Activated effector memory CD4-positive, alpha-beta T cell treated with Interleukin-2 at 50 U/mL for 16 hours (primary cell): Measurements from ENCODE around the gene INAFM2.

ENCODE experiments used
- DNase-seq: peaks from one replicate; pipeline ENCODE4 v3.0.0-alpha.2; 2020

The INAFM2 gene

DNA sequence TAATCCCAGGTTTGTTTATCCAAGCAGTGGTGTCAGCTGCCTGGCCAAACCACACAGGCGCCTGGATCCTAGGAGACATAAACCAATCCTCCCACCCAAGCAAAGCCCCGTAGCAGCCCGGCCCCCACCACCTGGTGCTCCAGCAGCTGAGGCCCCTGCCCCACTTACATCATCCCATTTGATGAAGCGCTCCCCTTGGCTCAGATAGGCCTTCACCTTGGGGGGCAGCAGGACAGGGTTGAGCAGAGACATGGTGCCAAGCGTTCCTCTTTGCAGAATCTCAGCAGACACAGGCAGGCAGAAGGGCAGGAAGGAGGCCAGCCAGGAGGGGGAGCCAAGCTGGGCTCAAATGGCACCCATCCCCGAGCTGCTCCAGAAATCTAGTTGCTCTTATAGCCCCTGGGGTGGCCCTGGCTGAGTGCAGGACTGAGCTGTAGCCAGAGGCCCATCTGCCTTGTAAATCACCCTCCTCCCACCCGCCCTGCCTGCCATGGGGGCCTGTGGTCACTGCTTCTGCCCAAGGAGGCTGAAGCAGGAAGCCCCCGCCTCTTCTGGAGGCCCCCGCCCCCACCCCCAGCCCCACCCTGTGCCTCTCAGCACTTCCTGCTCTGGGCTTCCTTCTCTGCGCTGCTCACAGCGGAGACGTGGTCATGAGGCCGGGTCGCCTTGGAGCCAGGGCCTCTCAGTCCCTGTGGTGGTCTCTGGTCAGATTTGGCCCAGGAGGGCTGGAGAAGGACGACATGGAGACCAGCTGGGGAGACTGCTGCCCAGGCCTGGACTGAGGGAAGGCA lies 15.9 kb upstream of the INAFM2 start, which contains the start of gene PLCB2:
TSS of gene PLCB2 (minus strand) at position 515 of the 791 bp plus-strand sequence. CDS start at position 252, 263 bp downstream.
- peak; percentile 68 for DNase-seq

DNA sequence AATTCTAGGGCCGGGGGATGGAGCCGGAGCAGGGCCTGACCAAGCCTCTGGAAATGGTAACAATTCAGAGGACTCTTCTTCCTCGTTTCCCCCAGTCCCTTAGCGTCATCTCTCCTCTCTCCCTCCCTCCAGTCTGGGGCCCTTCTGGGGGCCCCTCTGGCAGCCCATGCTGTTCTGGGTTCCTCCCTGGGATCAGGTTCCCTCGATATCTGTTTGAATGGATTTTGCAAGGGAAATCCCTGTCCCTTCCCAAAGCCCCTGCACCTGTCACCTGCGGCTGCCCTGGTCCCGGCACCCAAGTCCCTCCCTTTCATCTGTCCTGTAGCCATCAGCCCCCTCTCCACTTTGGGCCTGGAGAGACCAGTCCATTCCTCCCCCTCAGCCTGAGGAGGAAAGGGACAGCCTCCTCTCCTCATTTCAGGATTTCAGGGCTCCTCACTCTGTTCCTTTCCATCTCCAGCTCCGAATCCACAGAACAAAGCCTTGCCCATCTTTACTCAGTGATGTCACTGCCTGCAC lies 14.1 kb upstream of the INAFM2 start:
- DNase-seq, result no peak

DNA sequence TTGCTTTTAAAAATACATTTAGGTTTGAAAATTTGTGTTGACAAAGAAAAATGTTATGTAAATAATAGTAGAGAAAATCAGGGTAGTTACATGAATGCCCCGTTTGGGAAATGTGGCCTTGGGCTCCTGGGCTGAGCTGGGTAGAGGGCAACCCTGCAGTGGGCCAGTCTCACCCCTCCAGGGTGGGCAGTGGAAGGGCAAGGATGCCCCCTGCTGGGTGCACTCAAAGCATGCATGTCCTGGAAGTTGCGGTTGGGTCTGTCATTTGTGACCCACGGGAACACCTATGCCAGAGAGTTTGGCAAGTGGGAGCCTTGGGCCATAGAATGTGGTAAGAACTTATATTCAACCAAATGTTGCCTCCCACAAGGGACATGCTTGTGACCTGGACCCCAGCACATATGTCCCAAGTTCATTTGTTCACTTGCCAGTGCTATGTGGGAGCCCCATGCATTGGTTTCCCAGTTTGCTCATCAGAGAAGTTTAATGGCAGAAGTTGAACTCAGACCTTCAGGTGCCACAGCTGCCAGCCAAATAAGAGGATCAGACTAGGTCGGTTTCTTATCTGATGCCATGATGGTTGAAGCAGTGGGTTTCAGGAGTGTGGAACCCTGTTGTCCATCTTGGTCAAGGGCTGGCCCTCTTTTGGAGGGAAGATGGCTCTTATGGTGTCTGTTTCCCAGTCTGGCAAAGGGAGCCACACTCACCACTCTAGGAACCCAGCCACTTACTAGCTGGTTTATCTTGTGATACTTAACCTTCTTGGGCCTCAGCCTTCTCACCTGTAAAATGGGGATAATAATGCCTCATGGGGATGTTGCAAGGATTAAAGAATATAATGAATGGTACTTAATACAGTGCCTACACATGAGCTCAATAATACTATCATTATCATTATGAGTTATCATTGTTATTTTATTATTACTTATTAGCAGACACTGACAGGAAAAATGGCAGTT lies 13.2 kb upstream of the INAFM2 start:
- DNase-seq, result peak; percentile 46

DNA sequence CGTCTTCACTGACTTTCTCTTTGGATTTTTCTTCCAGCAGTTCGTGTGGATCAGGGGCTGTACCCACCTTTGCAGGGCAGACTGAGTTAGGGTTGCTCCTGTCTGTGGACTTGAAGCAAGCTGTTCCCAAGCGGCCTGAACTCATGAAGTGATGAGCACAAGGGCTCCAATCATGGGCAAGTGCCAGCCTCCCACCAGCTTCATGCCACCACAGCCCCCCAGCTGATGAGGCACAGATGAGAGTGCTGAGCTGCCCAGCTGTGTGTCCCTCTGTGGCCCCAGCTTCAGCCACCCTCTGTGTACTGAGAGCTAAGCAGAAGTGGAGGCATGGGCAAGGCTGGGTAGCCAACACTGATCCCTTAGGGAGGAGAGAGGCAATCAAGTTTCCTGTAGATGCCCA lies 12.5 kb upstream of the INAFM2 start:
- no peak for DNase-seq

DNA sequence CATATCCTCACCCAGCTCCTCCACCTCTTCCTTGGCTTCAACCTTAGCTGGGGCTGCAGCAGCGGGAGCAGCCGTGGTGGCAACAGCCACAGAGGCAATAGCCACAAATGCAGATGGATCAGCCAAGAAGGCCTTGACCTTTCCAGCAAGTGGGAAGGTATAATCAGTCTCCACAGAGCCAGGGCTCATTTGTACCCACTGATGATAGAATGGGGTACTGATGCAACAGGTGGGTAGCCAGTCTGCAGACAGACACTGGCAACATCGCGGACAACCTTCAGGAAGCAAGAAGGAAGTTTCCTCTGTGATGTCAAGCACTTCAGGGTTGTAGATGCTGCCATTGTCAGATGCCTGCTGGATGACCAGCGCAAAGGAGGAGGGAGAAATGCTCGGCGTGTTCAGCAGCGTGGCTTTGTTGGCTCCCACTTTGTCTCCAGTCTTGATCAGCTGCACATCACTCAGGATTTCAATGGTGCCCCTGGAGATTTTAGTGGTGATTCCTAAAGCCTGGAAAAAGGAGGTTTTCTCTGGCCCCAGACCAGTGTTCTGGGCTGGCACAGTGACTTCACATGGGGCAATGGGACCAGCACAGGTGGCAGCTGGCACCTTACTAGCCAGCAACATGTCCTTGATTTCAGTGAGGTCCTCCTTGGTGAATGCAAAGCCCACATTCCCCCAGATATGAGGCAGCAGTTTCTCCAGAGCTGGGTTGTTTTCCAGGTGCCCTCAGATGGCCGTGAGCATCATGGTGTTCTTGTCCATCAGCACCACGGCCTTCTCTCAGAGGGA lies 10.9 kb upstream of the INAFM2 start:
- DNase-seq, result no peak

GRCh38 chr15:40313531-40314398 lies 9.7 kb upstream of the INAFM2 start:
- DNase-seq, result no peak

- no peak for DNase-seq
Measured at GRCh38 chr15:40314723-40315276, 8.7 kb upstream of the INAFM2 start.

GRCh38 chr15:40316931-40317330 lies 6.6 kb upstream of the INAFM2 start:
- DNase-seq, result no peak

- no peak for DNase-seq
Measured at GRCh38 chr15:40317580-40317979, 5.9 kb upstream of the INAFM2 start.

DNA sequence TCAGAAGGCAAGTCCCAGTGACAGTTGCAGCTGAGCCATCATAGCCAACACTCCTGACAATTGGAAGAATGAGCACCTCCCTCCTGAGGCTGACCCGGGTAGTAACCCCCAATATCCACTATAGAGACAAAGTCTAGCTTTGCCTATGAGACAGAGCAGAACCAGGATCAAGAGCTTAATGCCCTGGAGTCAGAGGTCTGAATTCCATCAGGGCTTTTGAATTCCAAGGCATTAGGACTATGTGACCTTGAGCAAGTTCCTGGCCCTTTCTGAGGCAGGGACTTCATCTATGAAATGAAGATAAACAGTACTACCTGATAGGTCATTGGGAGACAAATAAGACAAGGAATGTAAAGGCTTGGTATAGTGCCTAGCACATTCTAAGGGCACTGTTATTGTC lies 3.1 kb upstream of the INAFM2 start:
- DNase-seq, result no peak

GRCh38 chr15:40320931-40321371 lies 2.5 kb upstream of the INAFM2 start:
- peak; percentile 22 for DNase-seq

DNA sequence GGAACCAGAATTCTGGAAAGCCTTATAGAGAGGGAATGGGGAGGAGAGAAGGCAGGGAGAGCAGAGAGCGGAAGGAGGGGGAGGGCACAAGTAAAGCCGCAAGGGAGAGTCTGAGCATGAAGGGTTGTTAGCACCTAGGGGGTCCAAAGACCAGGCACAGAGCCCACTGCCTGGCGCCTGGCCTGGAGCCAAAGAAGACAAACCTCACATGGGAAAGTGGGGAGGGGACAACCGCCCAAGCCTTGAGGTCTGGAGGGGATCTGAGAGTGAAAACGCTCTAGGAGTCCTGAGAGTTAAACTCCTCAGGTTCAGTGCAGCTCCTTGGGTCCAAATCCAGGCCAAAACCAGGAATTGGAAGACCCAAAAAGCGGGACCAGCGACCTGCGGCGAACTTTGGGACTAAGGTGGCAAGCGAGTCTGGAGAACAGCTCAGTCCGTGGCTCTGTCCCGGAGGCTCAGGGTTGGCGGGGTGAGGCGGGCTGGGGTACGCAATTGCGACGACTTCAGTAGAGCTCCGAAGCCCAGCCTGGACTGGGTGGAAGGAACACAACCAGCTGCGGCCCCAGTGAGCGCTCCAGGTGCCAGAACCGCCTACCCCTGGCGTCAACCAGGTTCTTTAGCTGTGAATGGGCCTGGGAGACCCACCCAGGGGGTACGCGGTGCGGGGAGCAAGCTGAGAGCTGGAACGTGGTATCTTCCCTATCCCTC lies 807 bp upstream of the INAFM2 start:
- DNase-seq, result no peak

- no peak for DNase-seq
Measured at GRCh38 chr15:40323953-40324937, 753 bp downstream of the INAFM2 start.

GRCh38 chr15:40325188-40325587 lies 1.7 kb downstream of the INAFM2 start:
- DNase-seq, result no peak

- no peak for DNase-seq
Measured at GRCh38 chr15:40325700-40326099, 2.2 kb downstream of the INAFM2 start.

- DNase-seq, result no peak
Measured at GRCh38 chr15:40327457-40327856, 4.0 kb downstream of the INAFM2 start.

GRCh38 chr15:40328176-40328575 lies 4.7 kb downstream of the INAFM2 start:
- no peak for DNase-seq

DNA sequence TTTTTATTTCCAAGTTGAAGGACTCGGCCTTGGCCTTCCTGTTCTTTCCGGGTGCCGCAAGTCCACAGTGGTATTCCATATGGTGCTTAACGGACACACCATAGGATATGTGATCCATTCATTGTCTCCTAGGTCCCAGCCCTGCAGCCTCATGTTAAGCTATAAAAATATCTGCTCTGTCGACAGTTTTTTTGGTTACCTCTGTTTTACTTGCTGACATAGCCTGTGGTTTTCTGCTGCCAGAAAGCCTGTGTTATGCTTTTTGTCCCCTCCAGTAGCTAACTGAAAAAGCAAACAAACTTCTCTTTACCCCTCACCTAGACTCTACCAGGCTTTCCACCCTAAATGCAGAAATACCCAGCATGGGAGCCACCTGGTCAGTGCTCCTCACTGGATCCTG lies 5.3 kb downstream of the INAFM2 start:
- DNase-seq, result no peak

DNA sequence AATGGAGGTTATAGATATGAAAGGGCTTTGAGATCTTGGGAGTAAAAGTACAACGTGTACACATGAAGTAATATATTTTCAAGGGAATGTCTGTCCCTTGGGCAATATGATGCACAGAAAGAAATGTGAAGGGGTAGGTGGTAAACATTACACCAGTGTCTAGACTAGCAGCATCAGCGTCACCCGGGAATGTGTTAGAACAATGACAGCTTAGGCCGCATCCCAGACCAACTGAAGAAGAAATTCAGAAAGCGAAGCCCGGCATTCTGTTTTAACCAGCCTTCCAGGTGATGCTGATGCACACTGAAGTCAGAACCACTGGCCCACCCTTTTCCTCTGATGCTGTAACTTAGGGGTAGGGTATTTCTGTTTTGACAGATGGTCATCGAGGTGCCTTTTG lies 6.3 kb downstream of the INAFM2 start:
- no peak for DNase-seq
